Large intestine (tissue), 3 donors: ENCODE measurements around the gene DPM2. TPM values are rescaled to one million over a fixed set of nuclear protein-coding genes. Genes with fewer than 3 reads are reported as not detected.

Experiments
- DNase-seq, 2 donors: peaks; one replicate each; pipeline versions ENCODE4 v3.0.0 to v3.0.0-alpha.2; 2013
- H3K27ac ChIP-seq: one replicate; pipeline ENCODE4 v1.5.1; 2013; ENCODE audit warnings: low read length
- H3K27me3 ChIP-seq: 2 replicates; pipeline ENCODE4 v1.6.1; 2013; ENCODE audit warnings: low read length; ENCODE audit not compliant: control insufficient read depth, insufficient read depth
- H3K36me3 ChIP-seq: 2 replicates; pipeline ENCODE4 v1.6.1; 2013; ENCODE audit warnings: low read length; ENCODE audit not compliant: control insufficient read depth, insufficient read depth
- H3K4me1 ChIP-seq: one replicate; pipeline ENCODE4 v1.6.1; 2013; ENCODE audit warnings: low read length; ENCODE audit not compliant: control insufficient read depth, insufficient read depth
- H3K4me3 ChIP-seq: one replicate; pipeline ENCODE4 v1.5.1; 2013; ENCODE audit warnings: low read length
- H3K9me3 ChIP-seq: one replicate; pipeline ENCODE4 v1.6.1; 2013; ENCODE audit warnings: mild to moderate bottlenecking, low read depth, low read length, moderate library complexity; ENCODE audit not compliant: control insufficient read depth
- WGBS: methylation state at CpG from one replicate; pipeline ENCODE4 v1.1.5; 2013; ENCODE audit warnings: low lambda C conversion rate; ENCODE audit not compliant: insufficient coverage; 5-methylcytosine and 5-hydroxymethylcytosine counted together
- polyA plus RNA-seq: library from polyadenylated mRNA; unstranded; fragments of 120-200 nt; gene quantifications from one replicate; pipeline ENCODE4 v1.2.1, GENCODE V29; 2013

The DPM2 gene
- polyA plus RNA-seq, 1 donor = 33.2 TPM

DNA sequence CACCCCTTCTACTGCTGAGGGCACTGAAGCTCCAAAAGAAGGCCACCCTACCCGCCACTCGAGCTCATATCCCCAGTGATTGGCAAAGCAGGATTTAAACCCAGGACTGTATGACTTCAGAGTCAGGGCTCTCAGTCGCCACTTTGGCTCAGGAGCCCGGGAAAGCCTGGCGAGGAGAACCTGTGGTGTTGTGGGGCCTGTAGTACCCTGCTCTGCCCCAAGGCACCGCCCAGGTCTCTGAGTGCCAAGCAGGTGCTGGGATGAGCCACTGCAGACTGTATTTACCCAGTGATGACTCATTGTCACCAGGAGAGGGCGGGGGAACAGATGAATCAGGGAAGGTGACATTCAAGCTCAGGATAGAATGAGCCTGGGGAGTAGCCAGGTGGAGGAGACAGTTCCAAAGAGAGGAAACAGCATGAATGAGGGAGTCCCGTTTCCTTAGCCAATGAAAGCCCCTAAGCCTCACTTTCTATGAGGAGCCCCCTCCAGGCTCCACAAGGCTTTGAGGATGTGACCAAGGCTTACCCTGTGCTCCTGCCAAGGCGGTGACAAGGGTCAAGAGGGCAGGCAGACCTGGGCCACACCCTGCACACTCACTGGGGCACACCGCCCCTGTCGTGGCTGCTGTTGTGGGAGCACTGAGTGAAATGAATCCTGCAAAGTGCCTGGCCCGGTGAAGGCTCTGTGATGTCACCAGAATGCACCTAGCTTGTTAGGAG, 17.8 kb upstream of the DPM2 start:
- H3K4me3 ChIP-seq = no peak overlapping the region
- no peaks in the 10 kb centered on the region for H3K36me3 ChIP-seq
- H3K27me3 ChIP-seq = no peaks in the 10 kb centered on the region
- H3K4me1 ChIP-seq = peaks cover 62% of the 10 kb centered on the region
- DNase-seq = peak; percentile 96 to 98
- H3K9me3 ChIP-seq = no peaks in the 10 kb centered on the region
- WGBS = no CpG with 5 or more reads among the region's 12 CpGs
- H3K27ac ChIP-seq = peak overlapping the region; percentile 80

DNA sequence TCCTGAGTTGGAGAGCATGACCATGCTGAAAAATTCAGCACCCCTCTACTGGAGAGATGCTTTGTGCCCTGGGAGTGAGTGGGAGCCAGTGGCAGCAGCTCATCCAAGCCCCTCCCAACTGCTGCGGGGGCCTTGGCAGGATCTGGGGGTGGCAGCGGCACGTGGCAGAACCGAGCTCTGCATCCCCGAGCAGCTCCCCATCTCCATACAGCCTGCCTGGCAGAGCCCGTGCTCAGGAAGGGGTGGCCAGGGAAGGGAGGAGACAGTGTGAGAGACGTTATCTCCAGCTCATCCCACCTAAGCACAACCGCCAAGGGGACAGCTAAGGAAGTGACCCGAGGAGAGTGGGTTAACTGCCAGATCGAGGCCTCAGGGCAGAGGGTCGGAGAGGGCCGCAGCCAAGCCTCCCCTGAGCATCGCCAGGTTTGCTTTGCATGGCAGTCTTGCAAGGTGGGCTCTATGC, 17.2 kb upstream of the DPM2 start:
- WGBS = no CpG with 5 or more reads among the region's 13 CpGs
- Histone ChIP-seq H3K36me3 (peaks cover 4% of the 10 kb centered on the region), H3K4me3 (no peak overlapping the region), H3K27me3 (no peaks in the 10 kb centered on the region), H3K9me3 (no peaks in the 10 kb centered on the region), H3K4me1 (peaks cover 56% of the 10 kb centered on the region), H3K27ac (peak overlapping the region; percentile 80)
- DNase-seq = no peak

DNA sequence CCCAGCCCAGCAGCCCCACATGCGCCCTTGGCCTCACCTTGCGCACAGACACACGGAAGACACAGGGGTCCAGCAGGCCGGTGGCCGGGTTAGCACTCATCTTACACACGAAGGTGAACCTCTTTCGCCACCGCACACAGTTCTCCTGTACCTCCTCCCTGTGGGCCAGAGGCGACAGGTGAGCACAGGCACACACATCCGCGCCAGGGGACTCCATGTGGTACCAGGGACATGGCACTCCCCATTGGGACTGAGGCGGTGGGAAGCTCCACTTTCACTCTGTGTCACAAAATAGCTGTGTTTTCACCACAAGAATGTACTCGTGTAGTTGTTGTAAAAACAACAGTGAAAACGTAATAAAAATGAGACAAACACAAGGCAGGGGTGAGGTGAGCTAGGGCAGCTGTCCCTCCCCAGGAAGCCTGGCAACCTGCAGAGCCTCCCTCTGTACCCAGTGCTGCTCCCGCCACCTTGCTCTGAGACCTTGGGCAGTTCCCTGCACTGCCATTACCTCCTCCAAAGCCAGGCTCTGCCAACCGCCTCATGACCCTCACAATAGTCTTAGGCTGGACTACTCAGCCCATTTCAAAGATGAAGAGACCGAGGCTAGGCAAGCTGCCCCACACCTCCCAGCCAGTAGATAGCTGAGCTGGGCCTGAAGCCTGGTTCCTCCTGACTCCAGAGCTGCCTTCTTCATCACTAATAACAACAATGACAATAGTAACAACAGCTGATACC, 16.3 kb upstream of the DPM2 start:
- Histone ChIP-seq H3K27ac (peak overlapping the region; percentile 72), H3K4me1 (peaks cover 55% of the 10 kb centered on the region), H3K36me3 (peaks cover 8% of the 10 kb centered on the region), H3K9me3 (no peaks in the 10 kb centered on the region), H3K27me3 (no peaks in the 10 kb centered on the region), H3K4me3 (no peak overlapping the region)
- DNase-seq = no peak
- WGBS = no CpG with 5 or more reads among the region's 17 CpGs

DNA sequence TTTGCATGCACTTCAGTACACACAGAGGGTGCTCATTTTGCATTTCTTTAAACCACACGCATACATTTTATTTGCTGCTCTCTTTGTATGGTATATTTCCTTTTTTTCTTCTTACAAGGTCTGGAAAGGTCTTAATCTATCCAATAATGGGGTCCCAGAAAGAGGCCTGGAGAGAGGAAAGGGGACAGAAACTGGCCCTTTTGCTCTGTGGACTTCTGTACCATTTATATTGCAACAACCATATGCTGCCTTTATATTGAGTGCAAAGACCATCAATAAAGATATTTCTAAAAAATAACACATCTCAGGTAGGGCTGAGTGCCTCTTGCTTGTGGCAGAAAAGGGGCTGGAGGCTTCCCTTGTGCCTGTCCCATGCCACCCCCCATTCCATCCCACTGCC, 15.5 kb upstream of the DPM2 start:
- Histone ChIP-seq H3K9me3 (no peaks in the 10 kb centered on the region), H3K4me3 (no peak overlapping the region), H3K27me3 (no peaks in the 10 kb centered on the region), H3K27ac (peak overlapping the region; percentile 72), H3K36me3 (peaks cover 15% of the 10 kb centered on the region), H3K4me1 (peaks cover 55% of the 10 kb centered on the region)
- DNase-seq = peak in 1 of 2 donors; percentile 62
- WGBS = no CpG with 5 or more reads among the region's 1 CpG

DNA sequence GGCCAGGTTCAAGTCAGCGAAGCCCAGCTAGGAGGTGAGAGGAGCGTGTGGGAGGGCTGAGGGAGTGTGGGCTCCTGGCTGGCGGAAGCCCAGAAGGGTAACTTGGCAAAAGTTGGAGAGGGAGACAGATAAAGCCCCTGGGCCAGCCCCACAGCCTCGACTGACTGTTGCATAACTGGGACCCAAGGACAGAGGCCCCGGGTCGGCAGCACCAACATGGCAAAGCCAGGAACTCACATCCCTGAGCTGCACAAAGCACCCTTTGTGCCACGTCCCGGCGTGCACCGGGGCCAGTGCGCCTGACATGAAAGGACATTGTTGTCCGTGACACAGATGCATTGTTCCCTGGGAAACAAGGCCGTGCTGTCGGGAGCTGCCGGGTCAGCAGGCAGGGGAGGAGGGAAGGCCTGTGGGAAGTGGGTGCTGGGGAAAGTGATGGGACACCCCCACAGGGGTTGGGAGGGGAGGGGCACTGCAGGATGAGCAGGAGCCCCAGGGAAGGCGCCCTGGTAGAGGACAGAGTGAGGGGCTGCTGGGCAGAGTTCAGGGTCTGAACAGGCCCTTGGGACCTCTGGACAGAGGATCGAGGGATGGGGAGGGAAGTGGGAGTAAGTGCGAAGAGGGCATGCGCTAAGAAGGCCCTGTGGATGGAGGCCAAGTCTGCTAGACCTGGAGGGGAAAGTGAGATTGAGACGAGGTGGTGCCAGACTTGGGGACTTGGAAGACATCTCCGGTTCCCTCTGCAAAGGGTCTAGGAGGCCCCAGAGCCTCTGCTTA, 13.0 kb upstream of the DPM2 start:
- Histone ChIP-seq H3K4me3 (no peak overlapping the region), H3K27ac (no peak overlapping the region), H3K4me1 (peaks cover 56% of the 10 kb centered on the region), H3K36me3 (peaks cover 26% of the 10 kb centered on the region), H3K27me3 (no peaks in the 10 kb centered on the region), H3K9me3 (no peaks in the 10 kb centered on the region)
- no CpG with 5 or more reads among the region's 21 CpGs for WGBS
- peak in 1 of 2 donors; percentile 43 for DNase-seq

DNA sequence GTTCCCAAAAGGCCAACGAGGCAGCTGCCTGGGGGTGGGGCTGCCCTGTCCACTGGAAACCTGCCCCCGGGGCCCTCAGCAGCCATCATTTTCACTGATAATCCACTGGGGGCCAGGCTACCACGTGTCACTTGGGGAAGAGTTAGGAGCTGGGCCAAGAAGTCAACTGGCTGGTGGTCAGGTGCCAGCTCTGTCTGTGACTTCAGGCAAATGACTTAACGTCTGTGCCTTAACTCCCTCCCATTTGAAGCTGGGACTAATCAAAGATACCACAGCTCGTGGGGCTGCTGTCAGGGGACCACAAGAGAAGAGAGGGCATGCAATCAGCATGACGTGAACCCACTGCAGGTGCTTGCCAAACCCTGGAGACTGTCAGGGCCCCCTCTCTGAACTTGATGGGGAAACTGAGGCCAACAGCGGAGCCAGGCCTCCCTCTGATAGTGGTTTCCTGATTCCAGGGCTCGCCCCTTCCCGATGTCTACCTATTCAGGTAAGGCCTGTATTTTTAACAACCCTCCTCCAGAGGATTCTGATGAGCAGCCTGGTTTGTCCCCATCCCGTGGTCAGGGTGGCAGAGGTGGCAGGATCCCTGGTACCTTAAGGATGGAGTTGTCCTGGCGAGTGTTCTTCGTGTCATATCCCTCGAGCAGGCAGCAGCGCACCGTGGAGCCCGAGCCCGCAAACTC, 12.3 kb upstream of the DPM2 start:
- no CpG with 5 or more reads among the region's 17 CpGs for WGBS
- peaks cover 50% of the 10 kb centered on the region for H3K4me1 ChIP-seq
- peaks cover 33% of the 10 kb centered on the region for H3K36me3 ChIP-seq
- peaks cover 2% of the 10 kb centered on the region for H3K9me3 ChIP-seq
- no peaks in the 10 kb centered on the region for H3K27me3 ChIP-seq
- no peak for DNase-seq
- H3K27ac ChIP-seq = no peak overlapping the region
- no peak overlapping the region for H3K4me3 ChIP-seq

DNA sequence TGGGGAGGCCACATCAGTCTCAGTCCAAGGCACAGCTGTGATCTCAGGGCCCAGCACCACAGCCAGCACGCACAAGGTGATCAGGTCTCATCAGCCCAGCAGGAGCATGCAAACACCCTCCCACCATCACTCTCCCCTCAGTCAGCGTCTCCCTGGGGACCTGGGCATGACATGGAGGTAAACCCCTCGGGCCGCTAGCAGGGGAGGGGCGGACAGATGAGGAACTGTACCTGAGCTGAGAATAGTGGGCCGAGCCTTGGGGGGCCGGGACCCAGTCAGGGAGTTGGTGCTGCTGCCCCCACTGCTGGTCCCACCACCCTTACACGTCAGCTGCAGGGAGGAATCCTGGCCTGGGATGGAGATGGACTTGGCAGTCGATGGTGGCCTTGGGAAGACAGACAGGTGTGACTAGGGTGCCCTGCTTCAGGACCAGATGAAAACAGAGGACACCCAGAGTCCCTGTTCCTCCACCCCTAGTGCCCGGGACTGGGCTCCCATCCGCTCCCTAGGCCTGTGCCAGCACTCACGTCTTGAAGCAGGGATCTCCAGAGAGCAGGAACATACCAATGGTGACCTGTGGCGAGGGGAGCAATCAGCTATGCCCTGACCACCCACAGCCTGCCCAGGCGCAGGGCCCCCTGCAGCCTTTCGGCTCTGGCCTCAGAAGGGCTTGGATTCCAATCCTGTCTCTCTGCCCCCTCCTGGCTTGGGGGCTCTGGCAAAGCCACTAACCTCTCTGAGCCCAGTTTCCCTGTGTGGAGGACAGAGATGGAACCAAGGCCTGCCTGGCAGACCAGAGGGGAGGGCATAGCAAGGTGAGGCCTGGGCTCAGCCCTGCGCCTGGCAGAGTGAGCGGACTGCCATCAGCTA, 10.4 kb upstream of the DPM2 start:
- Histone ChIP-seq H3K27me3 (no peaks in the 10 kb centered on the region), H3K9me3 (peaks cover 2% of the 10 kb centered on the region), H3K4me1 (peaks cover 32% of the 10 kb centered on the region), H3K27ac (no peak overlapping the region), H3K36me3 (peaks cover 51% of the 10 kb centered on the region), H3K4me3 (no peak overlapping the region)
- no peak for DNase-seq
- no CpG with 5 or more reads among the region's 17 CpGs for WGBS

DNA sequence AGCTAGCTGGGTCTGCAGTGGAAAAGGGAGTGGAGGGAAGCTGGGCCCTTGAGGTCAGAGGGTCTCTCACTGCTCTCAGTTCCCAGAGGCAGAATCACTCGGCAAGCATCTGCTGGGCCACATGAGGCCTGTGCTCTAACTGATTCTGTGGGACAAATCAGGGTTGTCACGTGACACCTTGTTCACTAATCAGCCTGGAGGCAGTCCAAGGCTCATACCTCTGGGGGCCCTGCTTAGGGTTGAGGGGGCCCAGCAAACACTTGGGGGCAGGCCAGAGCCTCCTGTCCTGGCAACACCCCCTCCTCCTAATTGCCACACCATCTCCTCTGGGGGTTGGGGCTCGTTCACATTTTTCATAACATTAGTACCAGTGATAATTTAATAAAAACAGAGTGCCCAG, 9.1 kb upstream of the DPM2 start:
- peaks cover 2% of the 10 kb centered on the region for H3K9me3 ChIP-seq
- peak in 1 of 2 donors; percentile 76 for DNase-seq
- H3K4me3 ChIP-seq = no peak overlapping the region
- no CpG with 5 or more reads among the region's 3 CpGs for WGBS
- H3K27me3 ChIP-seq = no peaks in the 10 kb centered on the region
- H3K4me1 ChIP-seq = peaks cover 30% of the 10 kb centered on the region
- peaks cover 64% of the 10 kb centered on the region for H3K36me3 ChIP-seq
- H3K27ac ChIP-seq = no peak overlapping the region

DNA sequence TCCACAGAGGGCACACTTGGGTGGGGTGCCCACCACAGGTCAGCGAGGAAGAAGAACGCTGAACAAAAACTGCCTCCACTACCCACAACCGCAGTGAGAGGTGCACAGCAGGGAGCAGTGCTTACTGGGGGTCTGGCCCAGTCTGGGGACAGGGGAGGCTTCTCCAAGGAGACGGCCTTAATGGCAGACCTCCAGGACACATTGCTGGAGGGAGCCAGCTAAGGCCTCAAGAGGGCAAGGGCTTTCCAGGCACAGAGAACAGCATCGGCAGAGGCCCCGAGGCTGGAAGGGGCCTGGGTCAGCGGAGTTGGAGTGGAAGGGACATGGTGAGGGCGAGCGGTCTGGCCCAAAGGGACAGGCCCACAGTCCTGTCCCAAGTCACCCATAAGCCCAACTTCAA, 8.3 kb upstream of the DPM2 start:
- H3K36me3 ChIP-seq = peaks cover 64% of the 10 kb centered on the region

More for the DNA sequence above, 8.3 kb upstream of the DPM2 start:
- H3K27ac ChIP-seq = no peak overlapping the region
- DNase-seq = no peak
- H3K9me3 ChIP-seq = peaks cover 2% of the 10 kb centered on the region
- H3K27me3 ChIP-seq = no peaks in the 10 kb centered on the region
- H3K4me1 ChIP-seq = peaks cover 32% of the 10 kb centered on the region
- H3K4me3 ChIP-seq = no peak overlapping the region
- WGBS = no CpG with 5 or more reads among the region's 9 CpGs
